ENCODE measurements around the gene CST3. TPM values are rescaled to one million over a fixed set of nuclear protein-coding genes. Genes with fewer than 3 reads are reported as not detected.
A peak's percentile ranks its signal among the peaks of the same experiment; 100 is the strongest.

CST3 gene
- total and polyA plus RNA-seq, 11 donors = 240 to 1,194 (median 611) TPM

- WGBS, 4 donors = 90 to 100% (median 94%) methylated on average over 2 of the region's 2 CpGs
- no peaks in the 10 kb centered on the region for H3K36me3 ChIP-seq
- H3K27ac ChIP-seq = no peak overlapping the region
- H3K9me3 ChIP-seq = no peaks in the 10 kb centered on the region
- no peaks in the 10 kb centered on the region for H3K27me3 ChIP-seq
- intact Hi-C loops (cut with DNase I) = no loop called here
- H3K4me3 ChIP-seq = no peak overlapping the region
- H3K4me1 ChIP-seq = peaks cover 0 to 12% (median 0%) of the 10 kb centered on the region in 12 donors
- ATAC-seq = no peak
- TF ChIP-seq CTCF (IDR thresholded peaks at IDR 0.05) (no peak), POLR2A (IDR thresholded peaks at IDR 0.05) (no peak)
- DNase-seq = no peak
Observed at GRCh38 chr20:23683807-23684206, 46.1 kb upstream of the CST3 start.

GRCh38 chr20:23683281-23683680, 45.5 kb upstream of the CST3 start:
- 91 to 98% (median 95%) methylated on average over 2 of the region's 2 CpGs for WGBS, 4 donors
- Histone ChIP-seq H3K36me3 (no peaks in the 10 kb centered on the region), H3K4me1 (peaks cover 0 to 12% (median 0%) of the 10 kb centered on the region in 12 donors), H3K27me3 (no peaks in the 10 kb centered on the region), H3K4me3 (no peak overlapping the region), H3K9me3 (no peaks in the 10 kb centered on the region), H3K27ac (no peak overlapping the region)
- no peak for TF ChIP-seq CTCF (IDR thresholded peaks at IDR 0.05)
- no peak for TF ChIP-seq POLR2A (IDR thresholded peaks at IDR 0.05)
- no peak for ATAC-seq
- DNase-seq = no peak
- intact Hi-C loops (cut with DNase I) = no loop called here

GRCh38 chr20:23680146-23680545, 42.4 kb upstream of the CST3 start:
- intact Hi-C loops (cut with DNase I) = no loop called here
- TF ChIP-seq POLR2A (IDR thresholded peaks at IDR 0.05) (no peak), CTCF (IDR thresholded peaks at IDR 0.05) (no peak)

GRCh38 chr20:23679133-23680092, 41.7 kb upstream of the CST3 start:
- H3K36me3 ChIP-seq = no peaks in the 10 kb centered on the region
- peak in 1 of 4 donors; percentile 13 for ATAC-seq
- H3K9me3 ChIP-seq = no peaks in the 10 kb centered on the region
- no peak overlapping the region for H3K4me3 ChIP-seq
- TF ChIP-seq POLR2A (IDR thresholded peaks at IDR 0.05) (no peak), CTCF (IDR thresholded peaks at IDR 0.05) (no peak)
- no peak for DNase-seq
- no peak overlapping the region for H3K27ac ChIP-seq
- intact Hi-C loops (cut with DNase I) = loop anchor here in 1 of 10 donors (10.0 kb wide), 1 partner anchor 315 kb away; no protein-coding TSS in a partner anchor
- H3K4me1 ChIP-seq = peaks cover 0 to 12% (median 0%) of the 10 kb centered on the region in 12 donors
- 91 to 94% (median 92%) methylated on average over 7 of the region's 7 CpGs for WGBS, 4 donors
- no peaks in the 10 kb centered on the region for H3K27me3 ChIP-seq

More at GRCh38 chr20:23680146-23680545, 42.4 kb upstream of the CST3 start:
- Histone ChIP-seq H3K27ac (no peak overlapping the region), H3K36me3 (no peaks in the 10 kb centered on the region), H3K9me3 (no peaks in the 10 kb centered on the region), H3K27me3 (no peaks in the 10 kb centered on the region), H3K4me1 (peaks cover 0 to 12% (median 0%) of the 10 kb centered on the region in 12 donors), H3K4me3 (no peak overlapping the region)
- DNase-seq (peak in 1 of 5 donors; percentile 47), ATAC-seq (peak in 2 of 4 donors; percentile 16 to 44)

All from heart left ventricle (tissue), 16 donors.